Mucosa of rectum (tissue), 2 donors: Measurements from ENCODE around the gene TMTC1.

Source experiments
- H3K27ac ChIP-seq, 2 donors: one replicate each; pipeline ENCODE4 v1.7.0; 2013; ENCODE audit warnings: inconsistent platforms in 2 of 2, low read depth in 2 of 2, low read length in 2 of 2
- H3K27me3 ChIP-seq, 2 donors: one replicate each; pipeline ENCODE4 v1.7.0; 2013; ENCODE audit warnings: low read length in 2 of 2; ENCODE audit not compliant: control insufficient read depth in 2 of 2, insufficient read depth in 2 of 2
- H3K36me3 ChIP-seq, 2 donors: one replicate each; pipeline ENCODE4 v1.7.0; 2013; ENCODE audit warnings: low read length in 2 of 2; ENCODE audit not compliant: control insufficient read depth in 2 of 2, insufficient read depth in 2 of 2
- H3K4me1 ChIP-seq, 2 donors: one replicate each; pipeline ENCODE4 v1.7.0; 2013; ENCODE audit warnings: low read length in 2 of 2, mild to moderate bottlenecking in 1 of 2; ENCODE audit not compliant: control insufficient read depth in 2 of 2, insufficient read depth in 2 of 2
- H3K4me3 ChIP-seq, 2 donors: one replicate each; pipeline ENCODE4 v1.7.0; 2013; ENCODE audit warnings: low read length in 2 of 2
- H3K9ac ChIP-seq, 2 donors: one replicate each; pipeline ENCODE4 v1.7.0; 2013; ENCODE audit warnings: low read length in 2 of 2, low read depth in 1 of 2, mild to moderate bottlenecking in 1 of 2
- H3K9me3 ChIP-seq, 2 donors: one replicate each; pipeline ENCODE4 v1.7.0; 2013; ENCODE audit warnings: low read length in 2 of 2; ENCODE audit not compliant: control insufficient read depth in 2 of 2
- donor health status: healthy.
- donor health status: Normal muscosa, but diverticular disease.

TMTC1 gene

DNA sequence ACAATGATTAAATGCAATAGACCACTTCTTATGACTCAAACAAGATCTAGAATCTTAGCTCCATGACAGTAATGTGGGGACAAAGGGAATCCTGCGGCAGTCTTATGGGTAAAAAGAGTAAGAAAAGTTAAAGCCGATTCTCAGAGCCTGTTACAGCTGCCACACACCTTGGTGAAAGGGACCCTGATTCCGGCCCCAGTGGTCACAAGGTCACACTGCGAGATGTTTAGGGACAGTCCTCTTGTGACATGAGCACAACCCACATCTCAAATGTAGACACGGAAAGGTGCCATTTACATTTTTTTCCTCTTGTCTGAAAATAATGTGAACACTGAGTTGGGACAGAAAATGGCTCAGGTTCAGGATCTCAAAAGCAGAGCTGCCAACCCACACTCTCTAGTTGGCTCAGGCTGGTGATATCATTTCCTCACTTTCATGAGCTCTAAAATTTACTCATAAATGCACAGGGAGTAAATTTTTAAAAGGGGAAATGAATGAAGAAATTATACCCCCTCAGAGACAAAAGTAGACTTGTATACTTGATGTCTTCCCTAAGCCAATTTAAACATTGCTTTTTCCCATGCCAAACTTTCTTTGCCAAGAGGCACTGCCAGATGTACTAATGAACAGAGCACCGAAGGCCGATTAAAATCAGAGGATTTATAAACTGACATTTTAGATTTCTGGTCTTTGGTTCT, 173.1 kb downstream of the TMTC1 start:
- Histone ChIP-seq H3K27ac (no peak overlapping the region), H3K27me3 (no peaks in the 10 kb centered on the region), H3K9ac (no peak overlapping the region), H3K9me3 (no peaks in the 10 kb centered on the region), H3K4me3 (no peak overlapping the region), H3K36me3 (no peaks in the 10 kb centered on the region), H3K4me1 (no peaks in the 10 kb centered on the region)

DNA sequence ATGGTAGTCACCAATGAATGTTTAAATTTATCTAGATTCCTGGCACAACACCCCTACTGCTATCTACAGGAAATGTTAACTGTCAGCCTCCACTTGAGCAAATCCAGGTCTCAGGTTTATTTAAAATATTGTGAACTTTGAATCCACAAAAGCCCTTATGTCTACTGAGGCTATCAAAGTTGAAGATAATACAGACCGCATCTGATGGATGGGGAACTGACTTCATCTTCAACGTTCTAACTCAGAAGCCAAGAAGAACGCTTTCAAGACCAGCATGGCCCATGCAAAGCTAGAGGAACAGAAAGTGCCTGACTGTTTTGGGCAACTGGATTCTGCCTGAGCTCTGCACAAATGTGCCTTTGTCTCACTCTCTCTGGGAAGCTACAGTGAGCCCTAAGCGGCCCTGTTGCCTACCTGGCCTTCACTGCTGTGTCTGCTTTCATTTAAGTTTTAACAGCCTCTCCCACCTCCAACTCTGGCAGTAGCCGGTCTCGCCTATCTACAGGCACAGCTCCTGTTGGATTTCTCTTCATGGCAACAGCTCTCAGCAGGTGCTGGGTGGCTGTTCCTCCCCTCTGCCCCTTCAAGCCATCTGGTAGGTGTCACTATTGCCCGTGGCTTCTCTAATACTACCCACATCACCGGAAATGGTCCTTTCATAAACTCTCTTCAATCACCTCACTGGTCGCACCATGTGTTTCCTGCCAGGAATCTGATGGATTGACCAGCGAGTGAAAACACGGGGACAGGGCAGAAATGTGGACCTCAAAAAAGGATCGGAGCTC, 174.1 kb downstream of the TMTC1 start:
- no peaks in the 10 kb centered on the region for H3K4me1 ChIP-seq
- no peak overlapping the region for H3K4me3 ChIP-seq
- no peaks in the 10 kb centered on the region for H3K27me3 ChIP-seq
- H3K27ac ChIP-seq: no peak overlapping the region
- no peaks in the 10 kb centered on the region for H3K36me3 ChIP-seq
- H3K9ac ChIP-seq: no peak overlapping the region
- no peaks in the 10 kb centered on the region for H3K9me3 ChIP-seq

DNA sequence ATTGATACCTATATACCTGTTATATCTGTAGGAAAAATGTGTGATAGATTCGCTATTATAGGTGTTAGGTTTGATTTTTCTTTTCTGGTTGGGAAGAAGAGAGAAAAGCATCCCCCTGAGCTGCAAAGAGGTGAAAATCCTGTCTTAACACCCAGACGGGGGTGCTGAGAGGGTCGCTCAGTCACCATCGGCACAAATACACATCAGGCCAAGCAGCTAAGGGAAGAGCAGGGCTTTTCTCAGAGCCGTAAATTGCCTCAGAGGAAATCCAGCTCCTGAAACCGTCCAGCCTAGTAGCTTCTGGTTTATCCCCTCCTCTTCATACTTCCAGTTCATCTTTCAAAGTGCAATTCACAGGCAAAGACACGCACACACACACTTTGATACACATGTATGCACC, 175.2 kb downstream of the TMTC1 start:
- no peak overlapping the region for H3K9ac ChIP-seq
- no peaks in the 10 kb centered on the region for H3K4me1 ChIP-seq
- H3K9me3 ChIP-seq: no peaks in the 10 kb centered on the region
- no peak overlapping the region for H3K27ac ChIP-seq
- H3K27me3 ChIP-seq: no peaks in the 10 kb centered on the region
- no peak overlapping the region for H3K4me3 ChIP-seq
- no peaks in the 10 kb centered on the region for H3K36me3 ChIP-seq

DNA sequence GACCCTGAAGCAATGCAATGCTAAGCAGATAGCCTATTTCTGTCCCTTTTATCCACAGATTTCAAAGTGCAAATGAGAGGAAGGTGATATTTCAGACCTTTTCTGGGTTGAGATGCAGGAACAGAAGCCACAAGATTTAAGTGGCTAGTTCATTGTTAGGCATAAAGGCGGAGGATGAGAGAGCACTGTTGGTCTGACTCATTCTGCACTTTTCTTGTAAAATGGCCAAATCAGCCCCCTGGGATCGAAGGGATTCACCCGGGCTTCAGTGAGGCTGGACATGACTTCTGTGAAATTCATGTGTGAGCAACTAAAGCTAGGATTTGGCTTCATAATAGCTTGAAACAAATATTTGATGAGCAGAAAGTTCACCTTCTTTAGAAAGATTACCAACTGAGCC, 184.4 kb downstream of the TMTC1 start:
- H3K36me3 ChIP-seq: no peaks in the 10 kb centered on the region
- no peak overlapping the region for H3K4me3 ChIP-seq
- no peaks in the 10 kb centered on the region for H3K27me3 ChIP-seq
- H3K9me3 ChIP-seq: no peaks in the 10 kb centered on the region
- no peak overlapping the region for H3K27ac ChIP-seq
- H3K4me1 ChIP-seq: no peaks in the 10 kb centered on the region
- no peak overlapping the region for H3K9ac ChIP-seq

- Histone ChIP-seq H3K36me3 (no peaks in the 10 kb centered on the region), H3K9me3 (no peaks in the 10 kb centered on the region)
These were observed 188.5 kb downstream of the TMTC1 start for GRCh38 chr12:29595071-29595755.

DNA sequence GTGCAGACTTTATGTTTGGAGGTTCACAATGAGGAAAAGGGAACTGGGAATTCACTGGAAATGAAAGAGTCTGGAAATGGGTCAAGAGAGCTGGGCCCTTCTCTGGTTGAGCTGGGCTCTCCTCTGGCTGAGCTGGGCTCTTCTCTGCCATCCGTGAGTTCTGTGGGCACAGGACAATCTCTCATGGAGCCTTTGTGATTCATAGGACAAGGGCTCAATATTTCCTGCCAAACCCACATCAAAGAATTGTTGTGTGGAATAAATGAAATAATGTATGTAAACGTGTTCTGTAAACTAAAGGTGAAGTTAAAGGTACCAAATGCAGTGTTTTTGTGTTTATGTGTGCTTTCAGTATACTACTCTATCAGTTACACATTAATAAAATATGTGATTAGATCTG, 190.7 kb downstream of the TMTC1 start:
- H3K27ac ChIP-seq: no peak overlapping the region
- no peaks in the 10 kb centered on the region for H3K9me3 ChIP-seq

More at GRCh38 chr12:29595071-29595755, 188.5 kb downstream of the TMTC1 start:
- H3K4me1 ChIP-seq: no peaks in the 10 kb centered on the region
- H3K4me3 ChIP-seq: no peak overlapping the region
- no peak overlapping the region for H3K27ac ChIP-seq
- no peak overlapping the region for H3K9ac ChIP-seq
- no peaks in the 10 kb centered on the region for H3K27me3 ChIP-seq

GRCh38 chr12:29591140-29592020, 192.4 kb downstream of the TMTC1 start:
- no peak overlapping the region for H3K9ac ChIP-seq
- H3K27ac ChIP-seq: no peak overlapping the region
- no peak overlapping the region for H3K4me3 ChIP-seq
- H3K36me3 ChIP-seq: no peaks in the 10 kb centered on the region
- peaks cover 0 to 3% of the 10 kb centered on the region in 2 donors for H3K4me1 ChIP-seq
- H3K9me3 ChIP-seq: no peaks in the 10 kb centered on the region
- no peaks in the 10 kb centered on the region for H3K27me3 ChIP-seq

More for the DNA sequence above, 190.7 kb downstream of the TMTC1 start:
- Histone ChIP-seq H3K27me3 (no peaks in the 10 kb centered on the region), H3K4me3 (no peak overlapping the region), H3K36me3 (no peaks in the 10 kb centered on the region), H3K4me1 (peaks cover 0 to 3% of the 10 kb centered on the region in 2 donors), H3K9ac (no peak overlapping the region)

GRCh38 chr12:29589851-29590250, 193.9 kb downstream of the TMTC1 start:
- Histone ChIP-seq H3K4me1 (peaks cover 0 to 3% of the 10 kb centered on the region in 2 donors), H3K27ac (no peak overlapping the region), H3K9me3 (no peaks in the 10 kb centered on the region), H3K27me3 (no peaks in the 10 kb centered on the region), H3K9ac (no peak overlapping the region), H3K36me3 (no peaks in the 10 kb centered on the region), H3K4me3 (no peak overlapping the region)

GRCh38 chr12:29589286-29589820, 194.4 kb downstream of the TMTC1 start:
- H3K27me3 ChIP-seq: no peaks in the 10 kb centered on the region
- peaks cover 0 to 3% of the 10 kb centered on the region in 2 donors for H3K4me1 ChIP-seq
- H3K4me3 ChIP-seq: no peak overlapping the region
- H3K36me3 ChIP-seq: no peaks in the 10 kb centered on the region
- H3K9me3 ChIP-seq: no peaks in the 10 kb centered on the region
- H3K9ac ChIP-seq: no peak overlapping the region
- no peak overlapping the region for H3K27ac ChIP-seq
